Measurements from ENCODE around the gene KIAA1671.

KIAA1671 gene

GRCh38 chr22:25210793-25211192 lies 258.3 kb downstream of the KIAA1671 start:
- H3K4me3 ChIP-seq (ENCODE audit: low read depth, low read length) = no peak overlapping the region
- no peak for TF ChIP-seq CTCF (IDR thresholded peaks at IDR 0.05; ENCODE audit: low read depth, low read length)

GRCh38 chr22:25212337-25212736 lies 259.8 kb downstream of the KIAA1671 start:
- no peak overlapping the region for H3K4me3 ChIP-seq (ENCODE audit: low read depth, low read length)
- TF ChIP-seq CTCF (IDR thresholded peaks at IDR 0.05; ENCODE audit: low read depth, low read length) = no peak

- no peak for TF ChIP-seq CTCF (IDR thresholded peaks at IDR 0.05; ENCODE audit: low read depth, low read length)
- no peak overlapping the region for H3K4me3 ChIP-seq (ENCODE audit: low read depth, low read length)
Measured at GRCh38 chr22:25213221-25213620, 260.7 kb downstream of the KIAA1671 start.

- no peak for TF ChIP-seq CTCF (IDR thresholded peaks at IDR 0.05; ENCODE audit: low read depth, low read length)
- no peak overlapping the region for H3K4me3 ChIP-seq (ENCODE audit: low read depth, low read length)
Measured at GRCh38 chr22:25216230-25216629, 263.7 kb downstream of the KIAA1671 start.

- TF ChIP-seq CTCF (IDR thresholded peaks at IDR 0.05; ENCODE audit: low read depth, low read length) = no peak
- no peak within 1 kb of the TSS for H3K4me3 ChIP-seq (ENCODE audit: low read depth, low read length)
Measured at GRCh38 chr22:25219211-25219689, 266.7 kb downstream of the KIAA1671 start, which contains the start of gene CRYBB2. CRYBB2 (plus strand) TSS chr22:25219639; CDS start chr22:25221430, 1,791 bp downstream.

GRCh38 chr22:25219948-25220442 lies 267.5 kb downstream of the KIAA1671 start:
- no peak for TF ChIP-seq CTCF (IDR thresholded peaks at IDR 0.05; ENCODE audit: low read depth, low read length)
- H3K4me3 ChIP-seq (ENCODE audit: low read depth, low read length) = no peak overlapping the region

- no peak overlapping the region for H3K4me3 ChIP-seq (ENCODE audit: low read depth, low read length)
- no peak for TF ChIP-seq CTCF (IDR thresholded peaks at IDR 0.05; ENCODE audit: low read depth, low read length)
Measured at GRCh38 chr22:25221790-25222189, 269.3 kb downstream of the KIAA1671 start.

Data from WI38 (cell line).